NCI-H345 treated with DMSO at 0.1 percent for 48 hours (cell line): ENCODE measurements around the gene ILF3.
A peak's percentile ranks its signal among the peaks of the same experiment; 100 is the strongest.

ENCODE experiments used
- DNase-seq: peaks from one replicate; lab custom pipeline; 2025; ENCODE audit not compliant: unreplicated experiment; lab: John Stamatoyannopoulos, UW

Gene ILF3

GRCh38 chr19:10694706-10695307 lies 40.7 kb downstream of the ILF3 start:
- DNase-seq = no peak

DNA sequence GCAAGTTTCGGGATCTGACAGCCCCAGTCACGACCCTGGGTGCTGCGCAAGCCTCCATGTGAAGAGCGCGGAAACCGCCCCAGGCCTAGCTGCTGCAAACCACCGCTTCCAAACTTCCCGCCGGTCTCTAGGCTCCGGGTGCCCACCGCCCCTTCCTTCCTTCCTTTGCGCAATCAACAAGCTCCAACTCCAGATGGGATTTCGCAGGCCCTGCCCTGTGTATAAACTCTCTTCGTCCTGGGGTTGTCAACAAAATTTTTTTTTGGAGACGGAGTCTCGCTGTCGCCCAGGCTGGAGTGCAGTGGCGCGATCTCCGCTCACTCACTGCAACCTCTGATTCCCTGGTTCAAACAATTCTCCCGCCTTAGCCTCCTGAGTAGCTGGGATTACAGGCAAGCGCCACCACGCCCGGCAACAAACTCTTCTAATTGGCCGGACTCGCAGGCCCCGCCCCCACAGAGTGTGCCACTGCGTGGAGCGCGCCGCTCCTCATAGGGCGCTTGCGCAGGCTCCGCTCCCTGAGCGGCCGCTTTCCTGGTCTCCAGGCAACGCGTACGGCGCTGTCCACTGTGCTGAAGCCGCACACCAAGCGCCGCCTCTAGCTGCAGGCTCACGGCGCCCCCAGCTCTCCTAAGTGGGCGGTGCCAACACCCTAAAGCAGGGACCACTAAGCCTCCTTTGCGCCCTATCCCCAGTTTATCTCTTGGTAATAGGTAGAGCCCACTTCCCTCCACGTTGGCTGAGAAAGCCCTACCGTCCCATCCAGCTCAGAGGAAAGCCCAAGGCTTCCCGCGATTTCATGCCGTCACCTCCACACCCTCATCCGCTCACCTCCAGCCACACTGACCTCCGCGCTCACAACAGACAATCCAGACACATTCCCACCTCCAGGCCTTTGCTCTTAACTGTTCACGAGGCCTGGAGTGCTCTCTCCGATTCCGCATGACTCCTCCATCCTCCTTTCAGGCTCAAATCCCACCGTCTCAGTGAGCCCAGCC lies 41.6 kb downstream of the ILF3 start:
- peak; percentile 92 for DNase-seq

DNA sequence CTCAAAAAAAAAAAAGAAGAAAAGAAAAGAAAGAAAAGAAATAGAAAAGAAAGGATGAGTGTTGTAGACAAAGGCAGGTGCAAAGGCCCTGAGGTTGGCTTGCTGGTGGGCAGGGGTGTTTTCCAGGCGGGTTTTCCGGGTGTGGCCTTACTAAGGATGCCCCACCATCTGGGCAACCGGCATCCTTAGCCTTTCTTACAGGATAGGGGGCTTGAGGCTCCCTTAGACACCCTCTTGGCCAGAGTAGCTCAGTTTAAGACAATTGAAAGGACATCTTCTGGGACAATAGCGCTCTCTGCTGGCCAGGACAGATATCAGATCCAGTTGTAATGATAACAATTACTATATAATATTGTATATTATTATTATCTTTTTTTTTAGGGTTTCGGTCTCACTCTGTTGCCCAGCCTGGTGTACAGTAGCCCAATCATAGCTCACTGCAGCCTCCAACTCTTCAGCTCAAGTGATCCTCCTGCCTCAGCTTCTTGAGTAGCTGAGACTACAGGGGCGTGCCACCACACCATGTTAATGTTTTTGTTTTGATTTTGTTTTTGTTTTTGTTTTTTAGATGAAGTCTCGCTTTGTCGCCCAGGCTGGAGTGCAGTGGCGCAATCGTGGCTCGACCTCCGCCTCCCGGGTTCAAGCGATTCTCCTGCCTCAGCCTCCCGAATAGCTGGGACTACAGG lies 45.6 kb downstream of the ILF3 start:
- DNase-seq = peak; percentile 8

- DNase-seq = no peak
These were observed 47.9 kb downstream of the ILF3 start for GRCh38 chr19:10701955-10702525.

GRCh38 chr19:10706990-10707389 lies 52.8 kb downstream of the ILF3 start:
- no peak for DNase-seq

DNA sequence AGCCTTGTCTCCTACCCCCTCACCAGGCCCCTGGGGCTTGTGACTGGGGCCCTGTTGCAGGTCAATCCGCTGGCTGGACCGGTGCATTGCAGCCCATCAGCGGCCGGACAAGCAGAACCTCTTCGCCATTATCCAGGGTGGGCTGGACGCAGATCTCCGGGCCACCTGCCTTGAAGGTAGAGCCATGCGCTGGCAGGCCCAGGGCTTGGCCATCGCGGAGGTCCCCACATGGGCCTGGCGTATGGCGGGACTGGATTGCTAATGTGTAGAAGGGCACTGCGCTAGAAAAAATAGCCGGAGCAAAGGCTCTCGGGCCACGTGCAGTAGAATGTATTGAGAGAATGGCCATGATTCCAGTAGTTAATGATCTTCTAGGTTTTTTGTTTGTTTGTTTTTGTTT lies 53.3 kb downstream of the ILF3 start:
- DNase-seq = no peak

DNA sequence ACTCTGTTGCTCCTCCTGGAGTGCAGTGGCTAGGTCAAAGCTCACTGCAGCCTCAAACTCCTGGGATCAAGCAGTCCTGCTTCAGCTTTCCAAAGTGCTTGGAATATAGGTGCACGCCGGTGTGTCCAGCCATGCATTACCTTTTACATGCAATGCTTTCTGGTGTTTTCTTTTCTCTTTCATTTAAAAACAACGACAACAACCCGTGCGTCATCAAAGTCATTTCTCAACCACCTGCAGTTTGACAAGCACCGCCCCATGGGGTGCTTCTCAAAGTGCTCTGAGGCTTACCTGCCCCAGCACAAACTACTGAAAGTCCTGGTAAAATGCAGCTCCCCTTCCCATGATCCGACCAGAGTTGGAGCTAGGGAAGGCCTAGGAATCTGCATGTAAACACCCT lies 54.1 kb downstream of the ILF3 start:
- DNase-seq = no peak

DNA sequence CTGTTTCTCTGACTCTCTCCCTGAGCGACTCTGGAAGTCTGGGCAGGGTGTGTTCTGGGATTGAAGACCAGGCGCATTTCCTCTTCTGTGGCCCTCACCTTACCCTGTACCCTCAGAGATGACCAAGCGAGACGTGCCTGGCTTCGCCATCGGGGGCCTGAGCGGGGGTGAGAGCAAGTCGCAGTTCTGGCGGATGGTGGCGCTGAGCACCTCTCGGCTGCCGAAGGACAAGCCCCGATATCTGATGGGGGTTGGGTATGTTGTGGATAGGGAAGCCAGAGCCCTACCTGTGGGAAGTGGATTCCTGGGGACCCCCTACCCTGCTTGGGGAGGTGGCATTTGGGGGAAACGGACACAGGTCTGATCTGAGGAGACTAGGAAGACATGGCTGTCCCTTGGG lies 57.9 kb downstream of the ILF3 start:
- no peak for DNase-seq

- no peak for DNase-seq
These were observed 58.6 kb downstream of the ILF3 start for GRCh38 chr19:10712754-10713153.

GRCh38 chr19:10713317-10713716 lies 59.2 kb downstream of the ILF3 start:
- no peak for DNase-seq

- DNase-seq = no peak
These were observed 62.9 kb downstream of the ILF3 start for GRCh38 chr19:10717054-10717355.

DNA sequence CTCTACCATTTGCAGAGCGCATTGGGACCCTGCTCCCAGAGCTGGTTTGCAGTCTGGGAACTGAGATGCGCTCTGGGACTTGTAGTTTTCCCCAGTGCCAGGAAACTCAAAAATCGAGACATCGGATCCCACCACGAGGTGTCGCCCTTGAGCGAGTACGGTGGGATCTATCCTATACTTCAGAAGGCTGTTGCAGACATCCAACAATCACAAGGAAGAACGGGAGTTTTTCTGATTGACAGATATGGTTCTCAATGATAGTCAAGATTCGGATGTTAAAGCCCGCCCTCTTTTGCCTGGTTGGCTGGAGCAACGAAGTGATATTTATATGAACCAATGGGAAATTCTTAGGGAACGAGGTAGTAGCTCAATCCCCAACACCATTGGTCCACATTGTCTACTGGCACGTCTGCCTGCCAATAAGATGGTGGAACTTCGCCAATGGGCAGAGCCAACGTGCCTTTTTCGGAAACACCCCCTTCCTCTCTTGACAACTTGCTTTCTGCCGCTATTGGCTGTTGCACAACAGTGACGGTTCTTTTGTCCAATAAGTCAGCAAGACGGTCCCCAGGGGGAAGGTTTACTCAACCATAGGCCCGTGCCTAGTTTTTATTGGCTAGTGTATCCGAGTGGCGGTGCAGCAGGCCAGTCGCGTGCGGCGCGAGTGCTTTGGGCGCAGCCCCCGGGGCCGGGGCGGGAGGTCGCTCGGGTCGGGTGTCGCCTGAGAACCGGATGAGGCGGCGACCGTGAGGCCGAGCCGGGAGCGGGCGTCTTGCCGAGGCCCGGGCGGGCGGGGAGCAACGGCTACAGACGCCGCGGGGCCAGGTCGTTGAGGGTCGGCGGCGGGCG lies 63.4 kb downstream of the ILF3 start, which contains the start of gene DNM2:
Gene DNM2 (plus strand): TSS at position 724 of the 849 bp plus-strand sequence. CDS start 164 bp downstream, outside the sequence.
- DNase-seq = peak; percentile 100

- no peak for DNase-seq
These were observed 64.4 kb downstream of the ILF3 start for GRCh38 chr19:10718205-10719196.

DNA sequence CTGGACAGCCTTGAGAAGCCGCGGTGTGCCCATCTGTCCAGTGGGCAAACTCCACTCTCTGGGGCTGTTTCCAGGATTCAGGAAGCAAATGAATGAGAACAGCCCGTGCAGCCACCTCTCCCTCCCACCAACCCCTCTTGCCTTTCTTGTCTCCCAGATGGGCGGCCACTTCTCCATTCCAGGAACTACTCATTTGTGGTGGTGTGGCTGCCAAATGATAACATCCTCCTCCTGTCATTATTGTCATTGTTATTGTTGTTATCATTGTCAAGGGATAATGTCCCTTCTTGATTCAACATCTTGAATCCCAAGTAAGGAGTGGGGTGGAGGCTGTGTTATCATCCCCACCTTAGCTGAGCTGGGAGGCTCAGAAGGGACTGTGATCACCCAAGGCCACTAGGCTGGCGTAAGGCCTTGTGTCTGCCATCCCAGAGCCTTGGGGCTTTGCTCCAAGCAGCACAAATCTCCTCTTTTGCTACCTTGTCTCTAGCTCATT lies 65.4 kb downstream of the ILF3 start:
- no peak for DNase-seq

DNA sequence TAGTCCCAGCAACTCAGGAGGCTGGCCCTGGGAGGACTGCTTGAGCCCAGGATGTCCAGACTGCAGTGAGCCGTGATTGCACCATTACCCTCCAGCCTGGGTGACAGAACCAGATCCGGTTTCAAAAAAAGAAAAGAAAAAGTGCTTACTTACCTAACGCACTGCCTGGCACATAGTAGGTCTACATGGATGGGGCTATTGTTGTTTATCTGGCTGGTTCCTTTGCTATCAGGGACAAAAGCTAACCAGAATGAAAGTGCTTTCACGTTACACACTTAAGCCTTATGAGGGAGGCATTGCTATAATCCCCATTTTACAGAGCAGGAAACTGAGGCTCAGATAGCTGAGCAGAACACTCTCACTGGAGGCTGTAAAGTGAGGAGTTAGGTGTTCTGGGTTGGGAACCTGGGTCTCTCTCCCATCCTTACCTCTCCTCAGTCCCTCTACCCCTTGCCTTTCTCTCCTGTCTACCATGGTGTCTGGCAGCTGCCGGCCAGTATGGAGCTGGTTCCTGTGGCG lies 66.5 kb downstream of the ILF3 start:
- DNase-seq = no peak

DNA sequence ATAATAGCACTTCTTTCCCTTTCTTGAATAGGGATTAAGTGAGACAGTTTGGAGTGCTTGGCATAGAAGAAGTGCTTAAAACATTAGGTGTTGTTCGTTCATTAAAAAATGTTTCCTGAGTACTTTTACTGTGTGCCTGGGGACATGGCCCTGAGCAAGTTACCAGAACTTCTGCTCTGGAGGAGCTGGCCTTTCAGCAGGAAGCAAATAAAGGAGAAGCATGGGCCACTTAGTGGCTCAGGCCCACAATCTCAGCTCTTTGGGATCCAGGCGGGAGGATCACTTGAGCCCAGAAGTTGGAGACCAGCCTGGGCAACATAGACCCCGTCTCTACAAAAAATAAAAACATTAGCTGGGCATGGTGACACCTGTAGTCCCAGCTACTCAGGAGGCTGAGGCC lies 69.4 kb downstream of the ILF3 start:
- no peak for DNase-seq

- no peak for DNase-seq
These were observed 70.5 kb downstream of the ILF3 start for GRCh38 chr19:10724573-10725071.

GRCh38 chr19:10725415-10725814 lies 71.3 kb downstream of the ILF3 start:
- DNase-seq = no peak

GRCh38 chr19:10726268-10726667 lies 72.1 kb downstream of the ILF3 start:
- DNase-seq = no peak
